Neural cell (in vitro differentiated cells): ENCODE results near the gene CFAP45. TPM values are rescaled to one million over a fixed set of nuclear protein-coding genes. Genes with fewer than 3 reads are reported as not detected.

ENCODE experiments used
- H2AFZ ChIP-seq: fragments of 200-600, 300-800 bp; sonication (generic), shearing (Covaris generic); 2 replicates; pipeline ENCODE4 v1.6.0; 2014; ENCODE audit warnings: low read depth, mild to moderate bottlenecking, antibody characterized with exemption, low read length, moderate library complexity
- H3F3A ChIP-seq: fragments of 200-600 bp; shearing (Covaris generic); 2 replicates; pipeline ENCODE4 v1.6.1; 2016; ENCODE audit warnings: mild to moderate bottlenecking, moderate library complexity, mixed read lengths, antibody characterized with exemption, low read length; ENCODE audit not compliant: insufficient read depth, poor library complexity, severe bottlenecking
- H3K27ac ChIP-seq: fragments of 200-600, 300-800 bp; sonication (generic), shearing (Covaris generic); 2 replicates; pipeline ENCODE4 v1.5.1; 2014; ENCODE audit warnings: mild to moderate bottlenecking, low read length, moderate library complexity
- H3K27me3 ChIP-seq: fragments of 300-800, 200-600 bp; sonication (generic), shearing (Covaris generic); 2 replicates; pipeline ENCODE4 v1.6.0; 2014; ENCODE audit warnings: mild to moderate bottlenecking, low read depth, low read length, moderate library complexity; ENCODE audit not compliant: insufficient read depth
- H3K36me3 ChIP-seq: fragments of 300-800, 200-600 bp; sonication (generic), shearing (Covaris generic); 2 replicates; pipeline ENCODE4 v1.5.1; 2014; ENCODE audit warnings: mild to moderate bottlenecking, antibody characterized with exemption, low read length, moderate library complexity; ENCODE audit not compliant: insufficient read depth
- H3K4me2 ChIP-seq: fragments of 300-800, 200-600 bp; sonication (generic), shearing (Covaris generic); 2 replicates; pipeline ENCODE4 v1.6.0; 2014; ENCODE audit warnings: mild to moderate bottlenecking, low read length
- H3K4me3 ChIP-seq: fragments of 300-800, 200-600 bp; sonication (generic), shearing (Covaris generic); 2 replicates; pipeline ENCODE4 v1.5.1; 2014; ENCODE audit warnings: mild to moderate bottlenecking, low read length, moderate library complexity
- H3K79me2 ChIP-seq: fragments of 200-600 bp; shearing (Covaris generic); replicated peaks from 2 replicates; pipeline ENCODE4 v1.6.0; 2014; ENCODE audit warnings: mild to moderate bottlenecking, low read length, moderate library complexity; ENCODE audit not compliant: insufficient read depth
- H3K9ac ChIP-seq: fragments of 300-800, 200-600 bp; sonication (generic), shearing (Covaris generic); 2 replicates; pipeline ENCODE4 v1.6.1; 2016; ENCODE audit warnings: mild to moderate bottlenecking, low read length, mixed read lengths
- H3K9me2 ChIP-seq: fragments of 200-600 bp; shearing (Covaris generic); 2 replicates; pipeline ENCODE4 v1.6.1; 2016; ENCODE audit warnings: mild to moderate bottlenecking, low read length, mixed read lengths; ENCODE audit not compliant: insufficient read depth
- H3K9me3 ChIP-seq: fragments of 200-600, 300-800 bp; sonication (generic), shearing (Covaris generic); 2 replicates; pipeline ENCODE4 v1.6.1; 2016; ENCODE audit warnings: mild to moderate bottlenecking, mixed run types, low read length, moderate library complexity, mixed read lengths
- H4K20me1 ChIP-seq: fragments of 200-600 bp; shearing (Covaris generic); 2 replicates; pipeline ENCODE4 v1.6.1; 2016; ENCODE audit warnings: mild to moderate bottlenecking, mixed run types; ENCODE audit not compliant: insufficient read depth
- EP300 ChIP-seq: fragments of 450-650 bp; conservative IDR thresholded peaks from 2 replicates; pipeline ENCODE4 v1.6.1; 2014; ENCODE audit warnings: antibody characterized with exemption, mild to moderate bottlenecking, moderate library complexity; ENCODE audit not compliant: poor library complexity, severe bottlenecking
- EZH2 ChIP-seq: fragments of 200-600, 300-800 bp; shearing (Covaris generic), sonication (generic); IDR thresholded peaks from 2 replicates; pipeline ENCODE4 v1.6.1; 2014; ENCODE audit warnings: antibody characterized with exemption, low read length, borderline replicate concordance, mild to moderate bottlenecking; ENCODE audit not compliant: insufficient read depth, poor library complexity, severe bottlenecking
- MXI1 ChIP-seq: fragments of 450-650 bp; conservative IDR thresholded peaks from 2 replicates; pipeline ENCODE4 v1.6.1; 2014; ENCODE audit warnings: antibody characterized with exemption, mild to moderate bottlenecking; ENCODE audit not compliant: poor library complexity, severe bottlenecking
- POLR2AphosphoS5 ChIP-seq: IDR thresholded peaks from 2 replicates; pipeline ENCODE4 v1.6.1; 2012
- RAD21 ChIP-seq: fragments of 450-650 bp; conservative IDR thresholded peaks from 2 replicates; pipeline ENCODE4 v1.6.1; 2014; ENCODE audit warnings: antibody characterized with exemption, mild to moderate bottlenecking, moderate library complexity
- SMC3 ChIP-seq: fragments of 450-650 bp; conservative IDR thresholded peaks from 2 replicates; pipeline ENCODE4 v1.6.1; 2014; ENCODE audit warnings: antibody characterized with exemption, mild to moderate bottlenecking, moderate library complexity; ENCODE audit not compliant: poor library complexity
- TAF1 ChIP-seq: IDR thresholded peaks from 2 replicates; pipeline ENCODE4 v1.6.1; 2012; ENCODE audit warnings: low read depth
- polyA plus RNA-seq: library from polyadenylated mRNA; depleted of rRNA; stranded (reverse); fragments of >200 nt; gene quantifications from 2 replicates; pipeline ENCODE4 v1.2.3, GENCODE V29; 2014
- TF ChIP-seq, protein P1 (sequence below): IDR thresholded peaks from 2 replicates; pipeline ENCODE4 v1.6.1; 2012; ENCODE audit warnings: borderline replicate concordance
- TF ChIP-seq, protein P2 (sequence below): fragments of 450-650 bp; IDR thresholded peaks from 2 replicates; pipeline ENCODE4 v1.5.1; 2014; ENCODE audit warnings: antibody characterized with exemption, mild to moderate bottlenecking, moderate library complexity; ENCODE audit not compliant: poor library complexity, severe bottlenecking

CFAP45 gene
- polyA plus RNA-seq, 1 donor from 2014 or later: 0.12 TPM

DNA sequence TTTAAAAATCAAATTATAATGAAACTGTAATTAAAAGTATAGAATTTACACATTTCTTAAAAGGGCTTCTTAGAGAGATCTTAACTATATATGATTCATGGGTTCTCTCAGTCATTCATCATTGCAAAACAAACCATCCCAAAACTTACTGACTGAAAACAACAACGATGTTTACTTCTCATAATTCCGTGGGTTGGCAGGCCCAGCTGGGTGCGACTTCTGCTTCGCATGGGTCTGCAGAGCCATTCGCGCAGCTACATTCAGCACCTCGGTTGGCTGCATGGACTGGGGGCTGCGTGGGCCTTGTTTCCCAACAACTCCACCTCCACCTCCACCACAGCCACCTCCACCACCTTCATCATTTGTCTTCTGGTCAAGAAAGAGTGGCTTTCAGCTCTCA, 69.2 kb downstream of the CFAP45 start:
- H3K27ac ChIP-seq: no peak overlapping the region
- H4K20me1 ChIP-seq: no peaks in the 10 kb centered on the region
- H3K9ac ChIP-seq: no peak overlapping the region
- H3K27me3 ChIP-seq: peaks cover 82% of the 10 kb centered on the region
- peak overlapping the region; percentile 52 for H3K4me3 ChIP-seq
- no peaks in the 10 kb centered on the region for H3K9me2 ChIP-seq
- no peaks in the 10 kb centered on the region for H3K36me3 ChIP-seq
- no peak overlapping the region for H2AFZ ChIP-seq
- no peaks in the 10 kb centered on the region for H3F3A ChIP-seq
- TF ChIP-seq, protein P1, sequence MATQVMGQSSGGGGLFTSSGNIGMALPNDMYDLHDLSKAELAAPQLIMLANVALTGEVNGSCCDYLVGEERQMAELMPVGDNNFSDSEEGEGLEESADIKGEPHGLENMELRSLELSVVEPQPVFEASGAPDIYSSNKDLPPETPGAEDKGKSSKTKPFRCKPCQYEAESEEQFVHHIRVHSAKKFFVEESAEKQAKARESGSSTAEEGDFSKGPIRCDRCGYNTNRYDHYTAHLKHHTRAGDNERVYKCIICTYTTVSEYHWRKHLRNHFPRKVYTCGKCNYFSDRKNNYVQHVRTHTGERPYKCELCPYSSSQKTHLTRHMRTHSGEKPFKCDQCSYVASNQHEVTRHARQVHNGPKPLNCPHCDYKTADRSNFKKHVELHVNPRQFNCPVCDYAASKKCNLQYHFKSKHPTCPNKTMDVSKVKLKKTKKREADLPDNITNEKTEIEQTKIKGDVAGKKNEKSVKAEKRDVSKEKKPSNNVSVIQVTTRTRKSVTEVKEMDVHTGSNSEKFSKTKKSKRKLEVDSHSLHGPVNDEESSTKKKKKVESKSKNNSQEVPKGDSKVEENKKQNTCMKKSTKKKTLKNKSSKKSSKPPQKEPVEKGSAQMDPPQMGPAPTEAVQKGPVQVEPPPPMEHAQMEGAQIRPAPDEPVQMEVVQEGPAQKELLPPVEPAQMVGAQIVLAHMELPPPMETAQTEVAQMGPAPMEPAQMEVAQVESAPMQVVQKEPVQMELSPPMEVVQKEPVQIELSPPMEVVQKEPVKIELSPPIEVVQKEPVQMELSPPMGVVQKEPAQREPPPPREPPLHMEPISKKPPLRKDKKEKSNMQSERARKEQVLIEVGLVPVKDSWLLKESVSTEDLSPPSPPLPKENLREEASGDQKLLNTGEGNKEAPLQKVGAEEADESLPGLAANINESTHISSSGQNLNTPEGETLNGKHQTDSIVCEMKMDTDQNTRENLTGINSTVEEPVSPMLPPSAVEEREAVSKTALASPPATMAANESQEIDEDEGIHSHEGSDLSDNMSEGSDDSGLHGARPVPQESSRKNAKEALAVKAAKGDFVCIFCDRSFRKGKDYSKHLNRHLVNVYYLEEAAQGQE: no peak
- TF ChIP-seq EZH2: no peak
- H3K79me2 ChIP-seq: no peaks in the 10 kb centered on the region
- no peaks in the 10 kb centered on the region for H3K9me3 ChIP-seq
- H3K4me2 ChIP-seq: no peak overlapping the region

DNA sequence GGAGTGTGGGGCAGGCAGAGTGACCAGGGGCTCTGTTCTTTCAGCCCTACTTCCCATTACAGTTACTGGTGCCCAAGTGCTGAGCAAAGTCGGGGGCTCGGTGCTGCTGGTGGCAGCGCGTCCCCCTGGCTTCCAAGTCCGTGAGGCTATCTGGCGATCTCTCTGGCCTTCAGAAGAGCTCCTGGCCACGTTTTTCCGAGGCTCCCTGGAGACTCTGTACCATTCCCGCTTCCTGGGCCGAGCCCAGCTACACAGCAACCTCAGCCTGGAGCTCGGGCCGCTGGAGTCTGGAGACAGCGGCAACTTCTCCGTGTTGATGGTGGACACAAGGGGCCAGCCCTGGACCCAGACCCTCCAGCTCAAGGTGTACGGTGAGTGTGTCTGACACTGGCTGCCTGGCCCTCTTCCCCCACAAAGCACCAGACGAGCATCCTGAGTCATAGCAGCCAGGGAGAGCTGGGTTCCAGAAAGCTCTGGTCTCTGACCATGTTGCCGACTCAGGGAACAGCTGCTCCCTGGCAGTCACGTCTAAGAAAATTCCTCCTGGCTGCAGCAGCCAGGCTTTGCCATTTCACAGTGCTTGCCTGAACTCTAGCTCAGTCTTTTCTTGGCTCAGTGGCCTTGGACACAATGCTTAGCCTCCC, 70.0 kb downstream of the CFAP45 start:
- H3F3A ChIP-seq: no peaks in the 10 kb centered on the region
- no peak overlapping the region for H3K4me2 ChIP-seq
- peaks cover 82% of the 10 kb centered on the region for H3K27me3 ChIP-seq
- H3K9me2 ChIP-seq: no peaks in the 10 kb centered on the region
- H2AFZ ChIP-seq: no peak overlapping the region
- no peaks in the 10 kb centered on the region for H3K36me3 ChIP-seq
- H4K20me1 ChIP-seq: no peaks in the 10 kb centered on the region
- H3K27ac ChIP-seq: no peak overlapping the region
- no peak overlapping the region for H3K9ac ChIP-seq
- TF ChIP-seq, protein P2, sequence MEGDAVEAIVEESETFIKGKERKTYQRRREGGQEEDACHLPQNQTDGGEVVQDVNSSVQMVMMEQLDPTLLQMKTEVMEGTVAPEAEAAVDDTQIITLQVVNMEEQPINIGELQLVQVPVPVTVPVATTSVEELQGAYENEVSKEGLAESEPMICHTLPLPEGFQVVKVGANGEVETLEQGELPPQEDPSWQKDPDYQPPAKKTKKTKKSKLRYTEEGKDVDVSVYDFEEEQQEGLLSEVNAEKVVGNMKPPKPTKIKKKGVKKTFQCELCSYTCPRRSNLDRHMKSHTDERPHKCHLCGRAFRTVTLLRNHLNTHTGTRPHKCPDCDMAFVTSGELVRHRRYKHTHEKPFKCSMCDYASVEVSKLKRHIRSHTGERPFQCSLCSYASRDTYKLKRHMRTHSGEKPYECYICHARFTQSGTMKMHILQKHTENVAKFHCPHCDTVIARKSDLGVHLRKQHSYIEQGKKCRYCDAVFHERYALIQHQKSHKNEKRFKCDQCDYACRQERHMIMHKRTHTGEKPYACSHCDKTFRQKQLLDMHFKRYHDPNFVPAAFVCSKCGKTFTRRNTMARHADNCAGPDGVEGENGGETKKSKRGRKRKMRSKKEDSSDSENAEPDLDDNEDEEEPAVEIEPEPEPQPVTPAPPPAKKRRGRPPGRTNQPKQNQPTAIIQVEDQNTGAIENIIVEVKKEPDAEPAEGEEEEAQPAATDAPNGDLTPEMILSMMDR: no peak
- no peak for TF ChIP-seq TAF1
- TF ChIP-seq, protein P1: no peak
- TF ChIP-seq SMC3: no peak
- no peak for TF ChIP-seq POLR2AphosphoS5
- no peak for TF ChIP-seq RAD21
- TF ChIP-seq MXI1: no peak
- TF ChIP-seq EP300: no peak
- no peak for TF ChIP-seq EZH2
- H3K9me3 ChIP-seq: no peaks in the 10 kb centered on the region
- no peaks in the 10 kb centered on the region for H3K79me2 ChIP-seq
- H3K4me3 ChIP-seq: no peak overlapping the region
